Natural killer cell (primary cell): ENCODE results near the gene COPS7B. TPM values are rescaled to one million over a fixed set of nuclear protein-coding genes. Genes with fewer than 3 reads are reported as not detected.

ENCODE experiments used
- ATAC-seq, 3 donors: fragments of 150-1000 bp in 2 of 3; fragments of 200-7000 bp in 1 of 3; cut with Tn5 transposase; 1 replicate in 1 of 3; 2 replicates in 2 of 3; pipeline ENCODE4 v1.10.0; 2021; ENCODE audit warnings: mild to moderate bottlenecking in 2 of 3, moderate library complexity in 2 of 3
- DNase-seq, 2 donors: peaks; one replicate each; pipeline versions ENCODE4 v3.0.0 to v3.0.0-alpha.2; 2013 to 2021; ENCODE audit warnings: mixed read lengths in 1 of 2
- H3K27ac ChIP-seq: one replicate; pipeline ENCODE4 v1.5.1; 2013; ENCODE audit warnings: mild to moderate bottlenecking, low read length
- H3K27me3 ChIP-seq: one replicate; pipeline ENCODE4 v1.6.1; 2013; ENCODE audit warnings: low read length; ENCODE audit not compliant: control insufficient read depth, insufficient read depth
- H3K36me3 ChIP-seq: one replicate; pipeline ENCODE4 v1.6.1; 2013; ENCODE audit warnings: low read length; ENCODE audit not compliant: control insufficient read depth, insufficient read depth
- H3K4me1 ChIP-seq: one replicate; pipeline ENCODE4 v1.6.1; 2013; ENCODE audit warnings: low read length; ENCODE audit not compliant: control insufficient read depth, insufficient read depth
- H3K4me3 ChIP-seq: one replicate; pipeline ENCODE4 v1.5.1; 2013; ENCODE audit warnings: low read length
- H3K9me3 ChIP-seq: one replicate; pipeline ENCODE4 v1.6.1; 2013; ENCODE audit warnings: low read length; ENCODE audit not compliant: control insufficient read depth, insufficient read depth
- H3K27ac Mint-ChIP-seq, 2 donors: one replicate each; pipeline ENCODE4 v1.8.0; 2022; ENCODE audit warnings: mild to moderate bottlenecking in 2 of 2, mixed read lengths in 2 of 2, moderate library complexity in 1 of 2
- H3K27me3 Mint-ChIP-seq, 2 donors: one replicate each; pipeline ENCODE4 v1.8.0; 2022; ENCODE audit warnings: low read depth in 2 of 2, mixed read lengths in 2 of 2
- H3K36me3 Mint-ChIP-seq: one replicate; pipeline ENCODE4 v1.8.0; 2022; ENCODE audit warnings: mixed read lengths
- H3K4me1 Mint-ChIP-seq, 2 donors: one replicate each; pipeline ENCODE4 v1.8.0; 2022; ENCODE audit warnings: mixed read lengths in 2 of 2
- H3K4me3 Mint-ChIP-seq: one replicate; pipeline ENCODE4 v1.8.0; 2022; ENCODE audit warnings: mild to moderate bottlenecking, moderate library complexity, mixed read lengths
- H3K9me3 Mint-ChIP-seq, 2 donors: one replicate each; pipeline ENCODE4 v1.8.0; 2022; ENCODE audit warnings: mixed read lengths in 2 of 2
- CTCF ChIP-seq: fragments of 200-600 bp; IDR thresholded peaks from one replicate; pipeline ENCODE4 v1.8.0; 2022; ENCODE audit warnings: antibody characterized with exemption
- WGBS: methylation state at CpG from one replicate; pipeline ENCODE4 v1.1.7; 2013; ENCODE audit warnings: missing lambda C conversion rate; ENCODE audit not compliant: insufficient coverage; 5-methylcytosine and 5-hydroxymethylcytosine counted together
- intact Hi-C: fragments of 100-400 bp; cut with micrococcal nuclease; formaldehyde crosslinking; loops from one replicate; pipeline ENCODE4 v1.14.2; 2022
- total RNA-seq, 4 donors: library from RNA; stranded (reverse); fragments of 120-200 nt in 1 of 4; gene quantifications; one replicate each; pipeline versions ENCODE4 v1.2.3 to v1.2.4, GENCODE V29; 2013 to 2022

Gene COPS7B
- total RNA-seq, 3 donors from 2014 or later (not counting 1 experiment from before 2014, with no cell fraction given) = 44.2 to 59.9 (median 53.9) TPM

GRCh38 chr2:231785822-231786176 lies 446 bp upstream of the COPS7B start:
- peak overlapping the region; percentile 15 for H3K27ac ChIP-seq
- Mint-ChIP-seq H3K27me3 (no peaks in the 10 kb centered on the region), H3K4me1 (peaks cover 60 to 71% of the 10 kb centered on the region in 2 donors), H3K9me3 (no peaks in the 10 kb centered on the region), H3K36me3 (no peaks in the 10 kb centered on the region), H3K27ac (peak overlapping the region; percentile 82 to 89), H3K4me3 (peak overlapping the region; percentile 95)
- WGBS = 61% methylated on average over 6 of the region's 6 CpGs
- no peaks in the 10 kb centered on the region for H3K27me3 ChIP-seq
- peaks cover 9% of the 10 kb centered on the region for H3K36me3 ChIP-seq
- H3K4me1 ChIP-seq = peaks cover 19% of the 10 kb centered on the region
- intact Hi-C loops = no loop called here
- no peak for DNase-seq
- TF ChIP-seq CTCF = no peak
- H3K4me3 ChIP-seq = peak overlapping the region; percentile 62
- no peak for ATAC-seq
- H3K9me3 ChIP-seq = no peaks in the 10 kb centered on the region

GRCh38 chr2:231786917-231787292 lies 660 bp downstream of the COPS7B start:
- intact Hi-C loops = no loop called here
- Histone ChIP-seq H3K4me1 (peaks cover 18% of the 10 kb centered on the region), H3K4me3 (peak overlapping the region; percentile 62), H3K27ac (no peak overlapping the region), H3K27me3 (no peaks in the 10 kb centered on the region), H3K36me3 (peaks cover 17% of the 10 kb centered on the region), H3K9me3 (no peaks in the 10 kb centered on the region)
- Mint-ChIP-seq H3K36me3 (no peaks in the 10 kb centered on the region), H3K27me3 (no peaks in the 10 kb centered on the region), H3K27ac (peak overlapping the region; percentile 82 to 89), H3K9me3 (no peaks in the 10 kb centered on the region), H3K4me1 (peaks cover 49 to 60% of the 10 kb centered on the region in 2 donors), H3K4me3 (peak overlapping the region; percentile 95)
- WGBS = 26% methylated on average over 11 of the region's 11 CpGs
- ATAC-seq (no peak), DNase-seq (no peak)
- TF ChIP-seq CTCF = no peak

GRCh38 chr2:231791107-231791506 lies 4.9 kb downstream of the COPS7B start:
- Mint-ChIP-seq H3K4me3 (no peak overlapping the region), H3K36me3 (peaks cover 8% of the 10 kb centered on the region), H3K27ac (no peak overlapping the region), H3K27me3 (no peaks in the 10 kb centered on the region), H3K9me3 (no peaks in the 10 kb centered on the region), H3K4me1 (peaks cover 20 to 38% of the 10 kb centered on the region in 2 donors)
- no peaks in the 10 kb centered on the region for H3K9me3 ChIP-seq
- no peak for DNase-seq
- no peak for TF ChIP-seq CTCF
- peaks cover 8% of the 10 kb centered on the region for H3K4me1 ChIP-seq
- H3K27me3 ChIP-seq = no peaks in the 10 kb centered on the region
- peaks cover 35% of the 10 kb centered on the region for H3K36me3 ChIP-seq
- ATAC-seq = no peak
- WGBS = 90% methylated on average over 3 of the region's 3 CpGs
- intact Hi-C loops = no loop called here
- H3K4me3 ChIP-seq = no peak overlapping the region
- H3K27ac ChIP-seq = no peak overlapping the region

GRCh38 chr2:231794383-231794782 lies 8.1 kb downstream of the COPS7B start:
- intact Hi-C loops = no loop called here
- no peak for ATAC-seq
- Histone ChIP-seq H3K4me3 (no peak overlapping the region), H3K27ac (no peak overlapping the region), H3K36me3 (peaks cover 45% of the 10 kb centered on the region), H3K27me3 (no peaks in the 10 kb centered on the region), H3K9me3 (no peaks in the 10 kb centered on the region), H3K4me1 (no peaks in the 10 kb centered on the region)
- no peak overlapping the region for H3K27ac Mint-ChIP-seq
- DNase-seq = no peak
- no peaks in the 10 kb centered on the region for H3K27me3 Mint-ChIP-seq
- WGBS = 100% methylated on average over 3 of the region's 3 CpGs
- peaks cover 15% of the 10 kb centered on the region for H3K36me3 Mint-ChIP-seq
- TF ChIP-seq CTCF = no peak
- peaks cover 6 to 18% of the 10 kb centered on the region in 2 donors for H3K4me1 Mint-ChIP-seq
- no peaks in the 10 kb centered on the region for H3K9me3 Mint-ChIP-seq
- no peak overlapping the region for H3K4me3 Mint-ChIP-seq
